ENCODE measurements around the gene PLA2G4C. TPM values are rescaled to one million over a fixed set of nuclear protein-coding genes. Genes with fewer than 3 reads are reported as not detected.

The PLA2G4C gene
- total RNA-seq, 6 donors from 2014 or later: 7.3 to 39.8 (median 14.2) TPM

GRCh38 chr19:48120505-48120904 is 9.9 kb upstream of the PLA2G4C start:
- ATAC-seq (ENCODE audit: low FRiP score in 2 of 2) (no peak), DNase-seq (no peak)
- Histone ChIP-seq H3K27me3 (no peaks in the 10 kb centered on the region), H3K27ac (peak overlapping the region in 1 of 4 donors; percentile 33), H3K36me3 (peaks cover 0 to 8% (median 0%) of the 10 kb centered on the region in 4 donors), H3K9me3 (no peaks in the 10 kb centered on the region), H3K4me3 (no peak overlapping the region), H3K4me1 (peaks cover 2 to 22% (median 12%) of the 10 kb centered on the region in 4 donors)
- 97% methylated on average over 2 of the region's 2 CpGs for WGBS, 2 donors
- TF ChIP-seq POLR2AphosphoS5 (IDR thresholded peaks at IDR 0.05) (no peak), CTCF (IDR thresholded peaks at IDR 0.05) (no peak), POLR2A (IDR thresholded peaks at IDR 0.05) (no peak), EP300 (IDR thresholded peaks at IDR 0.05) (no peak)

GRCh38 chr19:48118131-48118517 is 7.5 kb upstream of the PLA2G4C start:
- Histone ChIP-seq H3K4me1 (peaks cover 2 to 17% (median 6%) of the 10 kb centered on the region in 4 donors), H3K9me3 (no peaks in the 10 kb centered on the region), H3K4me3 (no peak overlapping the region), H3K27me3 (no peaks in the 10 kb centered on the region), H3K27ac (peak overlapping the region in 3 of 4 donors; percentile 18 to 76 (median 60)), H3K36me3 (peaks cover 0 to 7% (median 0%) of the 10 kb centered on the region in 4 donors)
- WGBS, 2 donors: 83 to 84% methylated on average over 11 of the region's 11 CpGs
- ATAC-seq (ENCODE audit: low FRiP score in 2 of 2): no peak
- DNase-seq: no peak
- no peak for TF ChIP-seq EP300 (IDR thresholded peaks at IDR 0.05)
- peak in 1 of 2 donors; percentile 8 for TF ChIP-seq POLR2AphosphoS5 (IDR thresholded peaks at IDR 0.05)

GRCh38 chr19:48117515-48118130 is 7.0 kb upstream of the PLA2G4C start:
- no peak for ATAC-seq (ENCODE audit: low FRiP score in 2 of 2)
- Histone ChIP-seq H3K27me3 (no peaks in the 10 kb centered on the region), H3K27ac (peak overlapping the region; percentile 3 to 76 (median 39)), H3K36me3 (peaks cover 0 to 7% (median 0%) of the 10 kb centered on the region in 4 donors), H3K9me3 (no peaks in the 10 kb centered on the region), H3K4me3 (no peak overlapping the region), H3K4me1 (peaks cover 2 to 12% (median 4%) of the 10 kb centered on the region in 4 donors)
- 80 to 85% methylated on average over 12 of the region's 12 CpGs for WGBS, 2 donors
- no peak for TF ChIP-seq POLR2A (IDR thresholded peaks at IDR 0.05)
- TF ChIP-seq EP300 (IDR thresholded peaks at IDR 0.05): no peak
- no peak for TF ChIP-seq CTCF (IDR thresholded peaks at IDR 0.05)
- TF ChIP-seq POLR2AphosphoS5 (IDR thresholded peaks at IDR 0.05): no peak
- no peak for DNase-seq

GRCh38 chr19:48113190-48113917 is 2.7 kb upstream of the PLA2G4C start:
- ATAC-seq (ENCODE audit: low FRiP score in 2 of 2): no peak
- 86 to 93% methylated on average over 15 to 16 of the region's 16 CpGs for WGBS, 2 donors
- H3K4me3 ChIP-seq: no peak overlapping the region
- peaks cover 0 to 7% (median 0%) of the 10 kb centered on the region in 4 donors for H3K36me3 ChIP-seq
- no peak overlapping the region for H3K27ac ChIP-seq
- TF ChIP-seq CTCF (IDR thresholded peaks at IDR 0.05) (no peak), POLR2AphosphoS5 (IDR thresholded peaks at IDR 0.05) (no peak), EP300 (IDR thresholded peaks at IDR 0.05) (no peak), POLR2A (IDR thresholded peaks at IDR 0.05) (no peak)
- H3K9me3 ChIP-seq: no peaks in the 10 kb centered on the region
- no peaks in the 10 kb centered on the region for H3K27me3 ChIP-seq
- DNase-seq: no peak
- peaks cover 11 to 31% (median 18%) of the 10 kb centered on the region in 4 donors for H3K4me1 ChIP-seq

GRCh38 chr19:48111280-48111679 is 663 bp upstream of the PLA2G4C start:
- no peaks in the 10 kb centered on the region for H3K9me3 ChIP-seq
- peaks cover 0 to 7% (median 0%) of the 10 kb centered on the region in 4 donors for H3K36me3 ChIP-seq
- no peak for DNase-seq
- WGBS, 2 donors: 61 to 77% methylated on average over 7 of the region's 7 CpGs
- H3K27me3 ChIP-seq: no peaks in the 10 kb centered on the region
- H3K27ac ChIP-seq: peak overlapping the region; percentile 89 to 93 (median 92)
- peaks cover 21 to 37% (median 26%) of the 10 kb centered on the region in 4 donors for H3K4me1 ChIP-seq
- peak overlapping the region in 1 of 4 donors; percentile 57 for H3K4me3 ChIP-seq
- TF ChIP-seq EP300 (IDR thresholded peaks at IDR 0.05) (no peak), POLR2AphosphoS5 (IDR thresholded peaks at IDR 0.05) (no peak), POLR2A (IDR thresholded peaks at IDR 0.05) (no peak), CTCF (IDR thresholded peaks at IDR 0.05) (no peak)
- ATAC-seq (ENCODE audit: low FRiP score in 2 of 2): no peak

Measured in upper lobe of left lung (tissue), 6 donors.